Breast epithelium (tissue), 4 donors: Measurements from ENCODE around the gene FIZ1. TPM values are rescaled to one million over a fixed set of nuclear protein-coding genes. Genes with fewer than 3 reads are reported as not detected.

Experiments used
- DNase-seq, 2 donors: peaks; one replicate each; pipeline ENCODE4 v3.0.0-alpha.2; 2019; ENCODE audit warnings: low spot score in 2 of 2
- H3K27ac ChIP-seq, 2 donors: fragments of 200-600 bp; sonication (generic) in 1 of 2; one replicate each; pipeline ENCODE4 v1.5.1; 2016 to 2019; ENCODE audit warnings: mild to moderate bottlenecking in 1 of 2
- H3K27me3 ChIP-seq, 2 donors: fragments of 200-600 bp; sonication (generic) in 1 of 2; one replicate each; pipeline versions ENCODE4 v1.5.1 to v1.6.0; 2017 to 2019; ENCODE audit warnings: control low read depth in 1 of 2, mild to moderate bottlenecking in 1 of 2
- H3K36me3 ChIP-seq: fragments of 200-600 bp; one replicate; pipeline ENCODE4 v1.5.1; 2019
- H3K4me1 ChIP-seq, 2 donors: fragments of 200-600 bp; sonication (generic); one replicate each; pipeline ENCODE4 v1.5.1; 2016 to 2019; ENCODE audit warnings: control low read depth in 1 of 2
- H3K4me3 ChIP-seq, 3 donors: fragments of 200-600 bp; sonication (generic); 1 replicate in 2 of 3; 2 replicates in 1 of 3; pipeline ENCODE4 v1.5.1; 2016 to 2019; ENCODE audit warnings: mild to moderate bottlenecking in 3 of 3, moderate library complexity in 2 of 3
- H3K9me3 ChIP-seq, 2 donors: fragments of 200-600 bp; sonication (generic) in 1 of 2; one replicate each; pipeline ENCODE4 v1.5.1; 2016 to 2019; ENCODE audit warnings: control low read depth in 1 of 2
- POLR2A ChIP-seq: fragments of 450-650 bp; IDR thresholded peaks from one replicate; pipeline ENCODE4 v1.6.1; 2016; ENCODE audit warnings: antibody characterized with exemption, mild to moderate bottlenecking, moderate library complexity
- POLR2AphosphoS5 ChIP-seq, 3 donors: sonication (generic); formaldehyde crosslinking; IDR thresholded peaks; one replicate each; pipeline ENCODE4 v1.6.1; 2017; ENCODE audit warnings: antibody characterized with exemption in 3 of 3
- intact Hi-C: fragments of 100-400 bp; cut with DNase I; formaldehyde crosslinking; loops from one replicate; pipeline ENCODE4 v1.15.1; 2023; ENCODE audit warnings: low total_unique reads
- total RNA-seq, 3 donors: library from RNA; depleted of rRNA; stranded (reverse); fragments of >200 nt; gene quantifications; one replicate each; pipeline ENCODE4 v1.1.0, GENCODE V29; 2016
- TF ChIP-seq, protein P1 (sequence below), 3 donors: fragments of 450-650 bp; IDR thresholded peaks; one replicate each; pipeline ENCODE4 v1.5.1; 2016 to 2017; ENCODE audit warnings: antibody characterized with exemption in 3 of 3, mild to moderate bottlenecking in 3 of 3, moderate library complexity in 3 of 3

Gene FIZ1
- total RNA-seq, 3 donors from 2014 or later = 3.7 to 7.5 (median 6.1) TPM

DNA sequence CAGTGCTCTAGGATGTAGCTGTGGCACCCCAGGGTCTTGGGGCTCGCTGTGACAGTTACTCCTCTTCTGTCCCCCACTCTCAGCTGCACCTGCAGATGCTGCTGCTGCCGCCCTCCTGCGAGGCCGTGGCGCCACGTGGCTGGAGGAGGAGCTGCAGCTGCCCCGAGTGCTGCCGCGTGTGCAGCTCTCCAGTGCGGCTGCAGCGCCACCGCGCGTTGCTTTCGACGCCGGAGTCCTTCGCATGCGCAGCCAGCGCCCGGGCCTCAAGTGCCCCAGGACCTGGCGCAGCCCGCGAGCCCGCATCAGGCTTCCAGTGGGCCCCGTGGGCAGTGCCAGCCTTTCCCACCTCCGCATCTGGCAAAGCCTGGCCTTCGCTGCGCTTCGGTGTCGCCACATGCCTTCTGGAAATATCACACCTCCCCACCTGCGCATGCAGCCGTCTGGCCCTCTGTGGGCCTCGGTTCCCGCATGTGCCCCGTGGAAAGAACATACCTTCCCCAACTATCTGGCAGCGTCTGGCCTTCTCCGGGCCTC lies 40.8 kb upstream of the FIZ1 start:
- H3K4me3 ChIP-seq = peak overlapping the region; percentile 90 to 99 (median 93)
- TF ChIP-seq, protein P1, sequence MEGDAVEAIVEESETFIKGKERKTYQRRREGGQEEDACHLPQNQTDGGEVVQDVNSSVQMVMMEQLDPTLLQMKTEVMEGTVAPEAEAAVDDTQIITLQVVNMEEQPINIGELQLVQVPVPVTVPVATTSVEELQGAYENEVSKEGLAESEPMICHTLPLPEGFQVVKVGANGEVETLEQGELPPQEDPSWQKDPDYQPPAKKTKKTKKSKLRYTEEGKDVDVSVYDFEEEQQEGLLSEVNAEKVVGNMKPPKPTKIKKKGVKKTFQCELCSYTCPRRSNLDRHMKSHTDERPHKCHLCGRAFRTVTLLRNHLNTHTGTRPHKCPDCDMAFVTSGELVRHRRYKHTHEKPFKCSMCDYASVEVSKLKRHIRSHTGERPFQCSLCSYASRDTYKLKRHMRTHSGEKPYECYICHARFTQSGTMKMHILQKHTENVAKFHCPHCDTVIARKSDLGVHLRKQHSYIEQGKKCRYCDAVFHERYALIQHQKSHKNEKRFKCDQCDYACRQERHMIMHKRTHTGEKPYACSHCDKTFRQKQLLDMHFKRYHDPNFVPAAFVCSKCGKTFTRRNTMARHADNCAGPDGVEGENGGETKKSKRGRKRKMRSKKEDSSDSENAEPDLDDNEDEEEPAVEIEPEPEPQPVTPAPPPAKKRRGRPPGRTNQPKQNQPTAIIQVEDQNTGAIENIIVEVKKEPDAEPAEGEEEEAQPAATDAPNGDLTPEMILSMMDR (IDR thresholded peaks at IDR 0.05) = peak; percentile 33 to 58 (median 58)
- TF ChIP-seq POLR2AphosphoS5 (IDR thresholded peaks at IDR 0.05) (peak in 2 of 3 donors; percentile 26 to 61), POLR2A (no peak)
- intact Hi-C loops = no loop called here
- H3K27ac ChIP-seq = peak overlapping the region; percentile 94 to 98
- no peaks in the 10 kb centered on the region for H3K36me3 ChIP-seq
- H3K9me3 ChIP-seq = no peaks in the 10 kb centered on the region
- peaks cover 11 to 13% of the 10 kb centered on the region in 2 donors for H3K4me1 ChIP-seq
- peak in 1 of 2 donors; percentile 71 for DNase-seq
- no peaks in the 10 kb centered on the region for H3K27me3 ChIP-seq

- Histone ChIP-seq H3K27ac (no peak overlapping the region), H3K4me1 (peaks cover 3 to 5% of the 10 kb centered on the region in 2 donors)
Observed at GRCh38 chr19:55638864-55639359, 39.6 kb upstream of the FIZ1 start.

DNA sequence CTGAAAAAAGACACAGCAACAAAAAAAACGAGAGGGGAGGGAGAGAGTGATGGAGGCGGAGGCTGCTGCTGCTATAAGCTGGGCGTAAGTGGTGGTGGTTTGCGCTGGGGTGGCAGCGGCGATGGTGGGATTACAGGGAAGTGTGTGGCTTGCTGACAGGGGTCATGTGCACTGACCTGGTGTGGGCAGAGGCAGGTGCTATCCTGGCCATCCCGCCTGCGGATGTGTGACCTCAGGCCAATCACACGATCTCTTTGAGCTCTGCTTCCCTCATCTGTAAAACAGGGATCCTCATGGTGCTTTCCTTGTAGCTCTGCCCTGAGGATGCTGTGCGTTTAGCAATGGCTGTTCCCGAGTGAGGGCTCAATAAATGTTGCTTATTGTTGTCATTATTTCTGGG lies 38.2 kb upstream of the FIZ1 start:
- Histone ChIP-seq H3K36me3 (no peaks in the 10 kb centered on the region), H3K4me1 (peaks cover 3 to 5% of the 10 kb centered on the region in 2 donors), H3K27me3 (no peaks in the 10 kb centered on the region), H3K4me3 (no peak overlapping the region), H3K27ac (no peak overlapping the region), H3K9me3 (no peaks in the 10 kb centered on the region)
- TF ChIP-seq POLR2AphosphoS5 (IDR thresholded peaks at IDR 0.05) (no peak), POLR2A (no peak)
- TF ChIP-seq, protein P1 (IDR thresholded peaks at IDR 0.05) = no peak
- intact Hi-C loops = no loop called here
- no peak for DNase-seq

More at GRCh38 chr19:55638864-55639359, 39.6 kb upstream of the FIZ1 start:
- intact Hi-C loops = no loop called here
- no peak for DNase-seq
- Histone ChIP-seq H3K9me3 (no peaks in the 10 kb centered on the region), H3K36me3 (no peaks in the 10 kb centered on the region), H3K4me3 (no peak overlapping the region), H3K27me3 (no peaks in the 10 kb centered on the region)
- TF ChIP-seq POLR2A (no peak), POLR2AphosphoS5 (IDR thresholded peaks at IDR 0.05) (no peak)

DNA sequence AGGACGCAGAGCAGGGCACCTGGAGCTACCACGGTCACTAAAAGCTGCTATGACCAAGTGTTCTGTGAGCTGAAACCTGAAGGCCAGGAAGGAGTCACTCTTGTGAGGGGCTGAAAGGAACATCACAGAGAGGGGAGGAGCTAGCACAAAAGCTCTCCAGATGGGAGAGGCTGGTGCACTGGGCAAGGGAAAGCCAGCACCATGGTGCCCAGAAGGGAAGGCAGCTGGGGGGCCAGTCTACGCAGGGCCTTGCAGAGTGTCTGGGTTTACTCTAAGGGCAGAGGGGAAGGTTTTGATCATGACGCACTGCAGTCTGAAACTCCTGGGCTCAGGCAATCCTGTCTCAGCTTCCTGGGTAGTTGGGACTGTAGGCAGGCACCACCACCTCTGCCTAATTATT lies 37.4 kb upstream of the FIZ1 start:
- TF ChIP-seq, protein P1 (IDR thresholded peaks at IDR 0.05) = no peak
- TF ChIP-seq POLR2AphosphoS5 (IDR thresholded peaks at IDR 0.05) = no peak
- no peak for TF ChIP-seq POLR2A

DNA sequence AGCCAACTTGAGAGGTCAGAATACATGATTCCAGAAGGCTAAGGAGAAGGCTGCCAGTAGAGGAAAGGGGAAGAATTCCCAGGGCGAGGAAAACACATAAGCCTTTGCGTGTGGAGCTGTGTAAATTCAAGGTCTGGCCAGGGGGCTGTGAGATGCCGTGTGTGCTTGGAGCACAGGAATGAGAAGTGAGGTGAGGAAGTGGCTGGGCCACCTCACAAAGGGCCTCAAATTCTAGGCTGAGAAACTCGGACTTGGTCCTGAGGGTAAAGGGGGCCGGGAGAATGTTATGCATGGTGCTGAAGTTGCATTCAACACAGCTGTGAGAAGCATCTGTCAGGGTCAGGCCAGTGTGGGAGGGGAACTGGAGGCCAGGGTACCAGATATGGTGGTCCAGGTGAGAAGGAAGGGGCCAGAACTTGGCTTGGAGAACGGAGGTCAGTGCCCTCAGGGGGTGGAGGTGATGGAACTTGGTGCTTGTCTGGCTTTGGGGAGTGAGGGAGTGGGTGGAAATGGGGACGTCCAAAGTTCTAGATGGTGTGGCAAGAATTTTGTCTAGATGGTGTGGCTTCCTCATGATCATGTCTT lies 36.6 kb upstream of the FIZ1 start:
- intact Hi-C loops = no loop called here
- peak overlapping the region; percentile 99 to 100 for H3K27ac ChIP-seq

More for the DNA sequence above, 37.4 kb upstream of the FIZ1 start:
- Histone ChIP-seq H3K4me1 (peaks cover under 1 to 3% of the 10 kb centered on the region in 2 donors), H3K9me3 (no peaks in the 10 kb centered on the region), H3K27ac (peak overlapping the region; percentile 99 to 100), H3K36me3 (no peaks in the 10 kb centered on the region), H3K4me3 (peak overlapping the region in 2 of 3 donors; percentile 98 to 100), H3K27me3 (no peaks in the 10 kb centered on the region)
- intact Hi-C loops = no loop called here
- DNase-seq = no peak

More for the DNA sequence above, 36.6 kb upstream of the FIZ1 start:
- peak overlapping the region; percentile 92 to 100 (median 98) for H3K4me3 ChIP-seq
- TF ChIP-seq, protein P1 (IDR thresholded peaks at IDR 0.05) = no peak
- TF ChIP-seq POLR2A (no peak), POLR2AphosphoS5 (IDR thresholded peaks at IDR 0.05) (no peak)
- H3K27me3 ChIP-seq = no peaks in the 10 kb centered on the region
- no peak for DNase-seq
- H3K9me3 ChIP-seq = no peaks in the 10 kb centered on the region
- peaks cover 0 to 3% of the 10 kb centered on the region in 2 donors for H3K4me1 ChIP-seq
- H3K36me3 ChIP-seq = no peaks in the 10 kb centered on the region
